GM21515 (cell line): Measurements from ENCODE around the gene SLC39A12.

Experiments
- ATAC-seq: cut with Tn5 transposase; IDR thresholded peaks from one replicate; pipeline ENCODE4 v1.9.1; 2021; ENCODE audit not compliant: unreplicated experiment

Gene SLC39A12

DNA sequence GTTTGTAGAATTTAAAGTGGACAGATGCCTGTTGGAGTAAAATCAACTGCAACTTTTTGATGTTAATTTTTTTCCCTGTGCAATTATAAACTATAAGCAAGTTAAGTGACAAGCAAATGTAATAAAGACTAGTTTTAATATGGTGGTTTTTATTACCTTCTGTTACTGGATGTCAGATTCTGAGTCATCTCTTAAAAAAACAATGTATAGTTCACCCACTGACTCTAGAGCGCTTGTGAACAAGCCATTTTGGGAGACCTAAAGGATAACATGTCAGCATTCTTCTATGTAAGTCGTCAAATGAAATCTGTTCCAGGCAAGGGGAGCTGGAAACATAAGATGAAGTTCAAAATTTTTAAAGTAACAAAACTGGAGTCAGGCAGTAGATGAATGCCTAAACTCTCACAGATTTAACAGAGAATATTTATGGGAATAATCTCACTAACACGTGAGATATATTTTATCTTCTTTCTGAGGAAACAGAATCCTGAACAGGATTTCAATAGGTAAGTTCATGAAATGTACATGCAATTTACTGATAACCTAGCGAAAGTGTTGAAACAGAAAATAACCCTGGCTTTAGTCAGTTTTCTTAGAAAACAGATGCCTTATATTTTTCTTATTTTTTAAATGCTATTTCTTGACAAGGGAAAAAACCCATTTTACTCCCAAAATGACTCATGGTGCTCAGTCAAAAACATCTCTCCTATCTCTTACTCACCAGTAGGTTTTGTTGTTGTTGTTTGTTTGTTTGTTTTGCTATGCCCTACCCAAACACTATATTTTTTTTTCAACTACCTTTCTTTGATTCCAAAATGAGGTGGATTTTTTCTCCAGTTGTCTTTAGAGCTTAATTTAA is 91.7 kb downstream of the SLC39A12 start:
- no peak for ATAC-seq

DNA sequence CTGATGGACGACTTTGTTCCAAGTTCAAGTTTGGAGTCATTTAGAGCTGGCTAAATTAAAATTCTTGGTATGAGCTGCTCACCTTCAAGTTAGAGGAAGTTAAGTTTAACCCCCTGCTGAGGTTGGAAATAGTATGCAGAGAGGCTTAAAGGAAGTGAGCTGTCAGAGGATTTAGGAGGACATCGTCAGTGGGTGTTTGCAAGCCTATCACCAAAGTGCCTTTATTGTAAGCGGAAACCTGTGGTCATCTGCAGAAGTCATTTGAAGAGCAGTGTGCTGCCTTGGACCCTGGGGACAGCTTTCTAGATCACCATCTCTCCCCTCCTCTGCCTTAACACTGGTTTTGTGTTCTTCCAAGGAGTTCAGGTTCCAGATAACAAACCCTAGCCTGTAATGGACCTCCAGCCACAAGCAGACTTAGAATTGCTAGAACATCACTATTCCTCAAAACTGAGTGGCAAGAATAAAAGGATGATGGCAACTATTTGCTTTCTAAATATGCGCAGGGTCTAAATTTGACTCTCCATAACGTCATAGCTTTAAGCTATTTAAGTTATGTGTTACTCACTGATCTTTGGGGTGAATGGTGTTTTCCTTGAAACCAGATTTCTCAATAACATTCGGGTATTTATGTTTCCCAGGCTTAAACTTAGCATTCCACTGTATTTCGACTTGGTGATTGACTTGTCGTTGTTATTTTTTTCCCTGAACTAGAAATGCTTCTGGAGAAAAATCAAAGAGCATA is 93.4 kb downstream of the SLC39A12 start:
- ATAC-seq: no peak

DNA sequence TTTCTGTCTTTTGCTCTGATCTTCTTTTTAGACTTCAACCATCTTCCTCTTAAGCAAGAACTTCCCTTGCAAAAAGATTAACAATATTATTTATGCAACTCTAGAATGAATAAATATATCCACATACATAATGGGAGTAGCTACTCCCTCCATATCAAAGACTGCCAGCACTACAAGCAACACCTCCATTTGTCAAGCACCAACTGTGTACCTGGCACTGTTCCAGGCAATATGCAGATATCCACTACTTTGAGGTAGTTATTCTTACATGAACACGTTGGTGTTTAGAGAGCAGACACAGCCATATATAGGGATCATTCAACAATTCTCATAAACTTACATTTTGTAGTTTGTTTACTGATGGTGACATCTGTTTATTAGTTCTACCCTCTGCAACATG is 104.9 kb downstream of the SLC39A12 start:
- no peak for ATAC-seq

DNA sequence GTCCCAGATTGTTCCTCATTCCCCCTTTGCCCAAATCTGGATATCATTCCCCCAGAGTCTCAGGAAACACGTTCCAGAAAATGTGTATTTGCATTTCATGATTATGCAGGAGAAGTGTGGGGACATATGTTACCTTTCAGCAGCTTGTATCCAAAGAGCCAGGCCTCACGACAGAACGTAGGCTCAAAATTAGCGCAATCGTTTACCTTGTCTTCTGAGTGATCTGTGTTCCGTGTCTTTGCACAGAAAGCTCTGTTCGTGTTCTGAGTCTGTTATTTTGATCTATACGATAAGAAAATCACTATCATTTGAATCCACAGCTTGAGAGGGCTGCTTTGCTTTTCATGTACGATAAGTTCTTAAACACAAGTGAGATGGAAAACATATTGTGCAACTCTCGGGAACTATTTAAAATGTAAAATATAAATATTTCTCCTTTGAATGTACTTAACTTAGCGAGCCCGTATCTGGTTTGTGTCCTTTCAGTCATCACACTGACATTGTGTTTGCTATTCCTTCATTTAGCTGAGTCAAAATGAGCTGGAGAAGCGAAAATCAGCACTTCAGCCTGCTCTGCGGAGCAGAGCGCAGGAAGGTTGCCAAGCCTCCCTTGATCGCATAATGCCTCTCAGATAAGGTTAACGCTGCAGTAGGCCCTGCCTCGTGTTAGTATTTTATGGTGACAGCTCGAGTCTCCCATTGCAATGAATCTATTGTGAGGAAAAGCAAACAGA is 108.3 kb downstream of the SLC39A12 start:
- no peak for ATAC-seq

DNA sequence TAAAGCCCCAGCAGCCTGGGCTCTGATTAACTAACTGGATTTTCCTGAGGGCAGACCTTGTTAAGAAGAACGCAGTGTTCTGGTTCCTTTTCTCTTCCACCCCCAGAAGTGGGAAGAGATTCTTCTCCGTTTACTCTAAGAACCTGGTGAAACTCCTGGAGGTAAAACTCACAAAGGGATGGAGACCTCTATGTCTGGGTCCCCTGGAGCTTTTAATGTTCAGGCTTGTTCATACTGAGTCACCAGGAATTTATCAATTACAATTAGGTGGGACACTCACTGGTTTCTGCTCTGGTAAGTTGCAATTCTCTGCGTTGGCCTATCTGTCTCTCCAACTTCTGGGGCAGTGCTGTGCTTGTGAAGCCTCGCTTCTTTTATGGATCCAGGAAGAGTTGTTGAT is 115.2 kb downstream of the SLC39A12 start:
- no peak for ATAC-seq

DNA sequence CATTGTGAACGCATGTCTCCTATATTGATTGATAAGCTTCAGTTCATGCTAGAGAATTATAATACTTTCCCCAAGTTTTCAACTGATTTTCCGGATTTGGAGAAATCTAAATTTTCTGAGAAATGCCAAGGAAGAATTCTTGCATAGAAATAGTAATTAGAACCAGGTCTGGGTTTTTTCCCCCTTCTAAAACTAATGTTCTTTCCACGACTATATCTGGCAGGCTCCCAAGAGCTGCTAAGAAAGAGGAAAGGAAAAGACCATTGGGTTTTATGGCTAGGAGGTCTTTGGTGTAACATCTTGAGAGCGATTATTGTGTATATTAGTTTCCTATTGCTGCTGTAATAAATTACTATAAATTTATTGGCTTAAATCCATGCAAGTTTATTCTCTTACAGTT is 116.7 kb downstream of the SLC39A12 start:
- no peak for ATAC-seq

DNA sequence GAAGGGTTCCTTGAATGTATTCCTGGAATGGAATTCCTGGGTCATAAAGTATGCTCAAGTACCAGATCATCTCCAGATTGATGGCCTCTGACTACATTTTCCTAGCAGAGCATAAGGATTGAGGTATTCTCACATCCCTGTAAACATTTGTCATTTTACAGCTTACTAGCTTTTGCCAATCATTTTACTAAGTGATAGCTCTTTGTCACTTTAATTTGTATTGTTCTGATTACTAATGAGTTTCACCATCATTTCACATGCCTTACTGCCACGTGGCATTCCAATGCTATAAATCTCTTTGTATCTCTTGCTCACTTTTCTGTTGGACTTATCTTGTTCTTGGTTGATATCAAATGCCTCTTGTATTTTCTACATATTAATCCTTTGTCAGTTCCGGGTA is 119.9 kb downstream of the SLC39A12 start:
- no peak for ATAC-seq

DNA sequence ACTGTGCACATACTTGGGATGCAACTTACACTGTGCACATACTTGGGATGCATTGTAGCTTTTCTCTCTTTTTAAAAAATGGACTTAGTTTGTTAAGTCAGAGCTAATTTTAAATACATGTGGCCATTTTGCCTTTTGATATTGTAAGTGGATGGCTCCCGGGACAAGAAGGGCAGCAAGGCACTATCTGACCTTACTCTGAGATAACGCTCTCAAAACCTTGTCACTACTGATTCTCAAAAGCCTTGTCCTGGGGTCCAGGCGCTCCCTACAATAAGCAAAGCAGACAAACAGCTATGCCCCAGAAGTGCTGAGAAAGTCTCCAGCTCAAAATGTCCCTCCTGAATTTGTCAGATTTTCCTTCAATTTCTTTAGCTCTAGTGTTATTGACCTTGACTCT is 121.6 kb downstream of the SLC39A12 start:
- ATAC-seq: no peak

DNA sequence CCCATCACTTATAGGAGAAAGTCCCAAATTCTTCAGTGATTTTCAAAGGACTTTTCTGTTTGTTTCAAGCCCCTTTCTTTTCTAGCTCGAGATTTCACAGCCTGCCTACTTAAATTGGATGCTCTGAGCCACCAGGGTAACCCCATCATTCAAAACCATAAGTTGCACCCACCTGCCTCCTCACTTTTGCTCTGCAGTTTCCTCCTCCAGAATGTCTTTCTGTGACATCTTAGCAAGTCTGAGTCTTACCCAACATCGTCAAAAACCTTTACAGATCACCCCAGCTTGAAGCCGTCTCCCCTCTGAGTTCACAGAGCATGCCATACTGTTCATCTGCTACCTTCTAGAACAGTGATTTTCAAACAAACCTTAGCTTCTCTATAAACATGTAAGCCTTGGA is 124.2 kb downstream of the SLC39A12 start:
- no peak for ATAC-seq

DNA sequence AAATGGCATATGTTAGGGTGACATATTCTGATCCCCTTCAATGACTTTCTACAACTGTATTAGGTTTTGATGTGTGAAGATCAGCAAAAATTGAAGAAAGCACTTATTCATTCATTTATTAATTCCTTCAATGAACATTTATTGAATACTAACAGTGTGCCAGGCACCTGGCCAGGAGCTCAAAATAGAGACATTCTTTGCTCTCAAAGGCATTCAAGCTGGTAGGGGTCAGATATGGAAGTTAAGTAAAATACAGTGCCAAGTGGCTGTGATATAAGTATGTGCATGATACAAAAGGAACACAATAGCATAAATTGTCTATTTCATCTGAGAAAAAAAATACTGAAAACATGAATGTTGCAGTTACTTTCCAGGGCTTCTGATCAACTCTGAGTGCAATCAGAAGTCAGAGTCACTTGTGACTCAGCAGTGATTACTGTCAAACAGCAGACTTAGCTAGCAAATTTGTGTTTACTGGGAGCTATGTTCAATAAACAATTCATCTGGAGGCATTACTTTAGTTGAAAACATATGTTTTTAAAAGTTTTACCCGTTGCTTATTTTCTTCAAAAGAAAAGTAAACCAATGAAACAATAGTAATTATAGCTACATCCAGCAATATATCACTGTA is 128.1 kb downstream of the SLC39A12 start:
- ATAC-seq: no peak

DNA sequence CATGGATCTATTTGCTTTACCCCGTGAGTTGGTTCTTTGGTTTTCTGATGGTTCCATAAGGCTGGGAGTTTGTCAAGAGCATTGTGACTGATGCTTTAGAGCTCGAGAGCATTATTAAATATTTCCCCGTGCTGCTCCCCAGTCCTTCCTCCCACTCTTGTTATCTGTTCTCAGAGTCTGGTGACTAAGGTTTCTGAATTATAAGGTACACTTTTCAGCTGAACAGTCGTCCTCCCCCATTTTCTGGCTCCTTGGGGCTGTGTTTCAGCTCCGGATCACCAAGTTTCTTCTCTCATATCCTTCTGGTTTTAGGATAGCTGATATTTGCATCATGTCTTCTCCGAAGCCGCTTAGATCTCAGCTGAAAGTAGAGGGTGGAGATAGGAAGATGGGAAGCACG is 130.7 kb downstream of the SLC39A12 start:
- no peak for ATAC-seq

DNA sequence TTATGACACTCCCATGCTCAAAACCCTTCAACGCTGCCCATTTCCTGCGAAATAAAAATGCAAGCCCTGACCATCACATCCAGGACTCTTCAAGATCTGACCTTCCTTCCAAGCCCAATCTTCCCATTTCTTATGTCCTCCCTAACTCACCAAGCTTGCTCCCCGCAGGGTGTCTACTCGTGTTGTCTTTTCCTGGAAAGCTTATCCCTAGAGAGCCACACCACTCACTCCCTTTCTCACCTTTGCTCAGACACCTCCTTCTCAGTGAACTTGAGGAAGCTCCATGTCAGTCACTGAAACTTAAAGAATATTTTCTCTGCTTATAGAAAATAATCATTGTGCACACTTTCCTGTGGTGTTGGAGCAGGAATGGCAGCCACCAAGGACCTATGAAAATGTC is 134.1 kb downstream of the SLC39A12 start:
- no peak for ATAC-seq

DNA sequence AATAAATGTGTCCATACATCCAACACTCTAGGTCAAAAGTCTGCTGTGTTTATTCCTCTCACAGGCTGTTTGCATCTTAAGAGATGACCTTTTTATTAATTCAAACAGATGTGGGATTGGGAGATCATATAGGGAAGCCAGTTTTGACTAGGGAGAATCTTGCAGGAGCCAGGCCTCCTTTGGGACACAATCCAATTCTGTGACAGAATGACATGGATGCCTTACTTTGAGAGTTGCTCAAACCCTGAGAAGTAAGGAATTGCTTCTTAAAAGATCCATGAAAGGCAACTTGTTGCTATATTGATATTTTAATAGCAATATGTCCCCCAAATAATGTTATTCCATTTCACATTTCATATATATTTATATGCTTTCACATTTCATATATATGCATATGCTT is 135.0 kb downstream of the SLC39A12 start:
- ATAC-seq: no peak

DNA sequence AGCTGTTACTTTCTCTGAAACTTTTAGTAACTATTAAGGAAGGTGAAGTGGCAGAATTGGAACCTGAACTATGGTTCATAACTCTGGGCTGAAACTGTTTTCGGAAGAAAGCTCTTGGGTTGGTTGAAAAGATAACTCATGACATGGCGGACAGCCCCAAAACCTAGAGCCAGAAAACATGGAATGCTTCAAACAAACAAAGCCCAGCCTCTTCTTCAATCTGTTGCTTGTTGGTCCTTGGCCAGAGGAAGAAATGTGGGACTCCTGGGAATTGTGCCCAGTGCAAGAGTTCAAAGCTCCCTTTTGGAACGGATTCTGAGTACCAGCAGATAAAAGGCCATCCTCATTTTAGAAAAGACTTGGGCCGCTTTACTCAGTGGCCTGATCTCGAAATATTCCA is 135.6 kb downstream of the SLC39A12 start:
- ATAC-seq: no peak
